Endodermal cell (in vitro differentiated cells): Measurements from ENCODE around the gene PLPPR1. TPM values are rescaled to one million over a fixed set of nuclear protein-coding genes. Genes with fewer than 3 reads are reported as not detected.

Experiments
- DNase-seq: peaks from one replicate; pipeline ENCODE4 v3.0.0-alpha.2; 2017
- H3K27ac ChIP-seq: 2 replicates; pipeline ENCODE4 v1.5.1; 2013; ENCODE audit warnings: mild to moderate bottlenecking, low read depth, low read length, moderate library complexity
- H3K27me3 ChIP-seq: 2 replicates; pipeline ENCODE4 v1.6.1; 2013; ENCODE audit warnings: mild to moderate bottlenecking, low read length, moderate library complexity; ENCODE audit not compliant: insufficient read depth, control insufficient read depth, poor library complexity, severe bottlenecking
- H3K36me3 ChIP-seq: 2 replicates; pipeline ENCODE4 v1.7.0; 2013; ENCODE audit warnings: mild to moderate bottlenecking, low read length, moderate library complexity; ENCODE audit not compliant: control insufficient read depth, insufficient read depth
- H3K4me1 ChIP-seq: one replicate; pipeline ENCODE4 v1.7.0; 2013; ENCODE audit warnings: low read length; ENCODE audit not compliant: control insufficient read depth, insufficient read depth
- H3K4me3 ChIP-seq: 2 replicates; pipeline ENCODE4 v1.5.1; 2013; ENCODE audit warnings: mild to moderate bottlenecking, low read length, moderate library complexity
- H3K9ac ChIP-seq: 2 replicates; pipeline ENCODE4 v1.6.1; 2013; ENCODE audit warnings: mild to moderate bottlenecking, low read length, moderate library complexity; ENCODE audit not compliant: poor library complexity, severe bottlenecking; ENCODE audit errors: extremely low read depth
- H3K9me3 ChIP-seq: 2 replicates; pipeline ENCODE4 v1.6.1; 2013; ENCODE audit warnings: mild to moderate bottlenecking, low read length, moderate library complexity; ENCODE audit not compliant: control insufficient read depth
- H3K27ac Mint-ChIP-seq: 2 replicates; pipeline ENCODE4 v1.8.0; 2020; ENCODE audit warnings: mixed read lengths
- H3K27me3 Mint-ChIP-seq: 2 replicates; pipeline ENCODE4 v1.8.0; 2021; ENCODE audit warnings: mild to moderate bottlenecking, mixed read lengths; ENCODE audit not compliant: insufficient read depth
- H3K36me3 Mint-ChIP-seq: 2 replicates; pipeline ENCODE4 v1.8.0; 2020; ENCODE audit warnings: low read depth, mixed read lengths
- H3K4me1 Mint-ChIP-seq: 2 replicates; pipeline ENCODE4 v1.8.0; 2020; ENCODE audit warnings: mixed read lengths
- H3K4me3 Mint-ChIP-seq: 2 replicates; pipeline ENCODE4 v1.8.0; 2020; ENCODE audit warnings: mild to moderate bottlenecking, moderate library complexity, mixed read lengths
- H3K9me3 Mint-ChIP-seq: 2 replicates; pipeline ENCODE4 v1.8.0; 2020; ENCODE audit warnings: mild to moderate bottlenecking, mixed read lengths
- CTCF ChIP-seq: fragments of 200-600 bp; sonication (generic); conservative IDR thresholded peaks from 2 replicates; pipeline ENCODE4 v1.5.0; 2021; ENCODE audit warnings: antibody characterized with exemption, mild to moderate bottlenecking
- WGBS, 2 experiments: methylation state at CpG; one replicate each; pipeline versions ENCODE4 v1.1.5 to v1.1.7; 2013; ENCODE audit warnings: missing lambda C conversion rate in 2 of 2, mixed read lengths in 1 of 2; ENCODE audit not compliant: insufficient coverage in 1 of 2, insufficient read length in 1 of 2; 5-methylcytosine and 5-hydroxymethylcytosine counted together
- total RNA-seq, 2 donors: library from RNA; stranded (reverse); fragmentation: NEBNext Ultra II Directional in 1 of 2; extraction: Animal tissue kit (Norgen Biotek cat#: 25700) in 1 of 2; gene quantifications; 2 replicates in 1 of 2; 3 replicates in 1 of 2; pipeline ENCODE4 v1.2.1, GENCODE V29; 2021

The PLPPR1 gene
- total RNA-seq, 2 donors from 2014 or later, result 1.5 to 4.6 TPM

GRCh38 chr9:101140764-101141163 lies 112.2 kb downstream of the PLPPR1 start:
- no peak overlapping the region for H3K4me3 Mint-ChIP-seq
- no peak for DNase-seq
- no peaks in the 10 kb centered on the region for H3K36me3 Mint-ChIP-seq
- H3K27ac Mint-ChIP-seq, result no peak overlapping the region
- peaks cover 48% of the 10 kb centered on the region for H3K27me3 Mint-ChIP-seq
- TF ChIP-seq CTCF, result no peak
- no peak overlapping the region for H3K27ac ChIP-seq
- 71 to 94% methylated on average over 2 to 4 of the region's 4 CpGs for WGBS, 2 experiments
- H3K9me3 ChIP-seq, result peaks cover 8% of the 10 kb centered on the region
- no peak overlapping the region for H3K4me3 ChIP-seq
- H3K9me3 Mint-ChIP-seq, result peaks cover 8% of the 10 kb centered on the region
- no peaks in the 10 kb centered on the region for H3K4me1 ChIP-seq
- peaks cover 40% of the 10 kb centered on the region for H3K4me1 Mint-ChIP-seq
- H3K9ac ChIP-seq, result no peak overlapping the region
- H3K36me3 ChIP-seq, result no peaks in the 10 kb centered on the region
- peaks cover 82% of the 10 kb centered on the region for H3K27me3 ChIP-seq

- peaks cover 9% of the 10 kb centered on the region for H3K36me3 Mint-ChIP-seq
Observed at GRCh38 chr9:101146508-101146907, 118.0 kb downstream of the PLPPR1 start.

GRCh38 chr9:101148344-101148743 lies 119.8 kb downstream of the PLPPR1 start:
- H3K9me3 ChIP-seq, result peaks cover 10% of the 10 kb centered on the region
- H3K27ac ChIP-seq, result no peak overlapping the region
- peaks cover 12% of the 10 kb centered on the region for H3K36me3 Mint-ChIP-seq
- H3K36me3 ChIP-seq, result no peaks in the 10 kb centered on the region
- H3K27me3 ChIP-seq, result peaks cover 19% of the 10 kb centered on the region
- peaks cover 35% of the 10 kb centered on the region for H3K9me3 Mint-ChIP-seq
- H3K9ac ChIP-seq, result no peak overlapping the region
- DNase-seq, result no peak
- no peak overlapping the region for H3K4me3 Mint-ChIP-seq
- H3K4me1 ChIP-seq, result no peaks in the 10 kb centered on the region
- no peak for TF ChIP-seq CTCF
- peaks cover 6% of the 10 kb centered on the region for H3K27me3 Mint-ChIP-seq
- H3K27ac Mint-ChIP-seq, result no peak overlapping the region
- peaks cover 24% of the 10 kb centered on the region for H3K4me1 Mint-ChIP-seq
- H3K4me3 ChIP-seq, result no peak overlapping the region

More at GRCh38 chr9:101146508-101146907, 118.0 kb downstream of the PLPPR1 start:
- Histone ChIP-seq H3K36me3 (no peaks in the 10 kb centered on the region), H3K27ac (no peak overlapping the region), H3K9me3 (peaks cover 18% of the 10 kb centered on the region), H3K9ac (no peak overlapping the region), H3K27me3 (peaks cover 36% of the 10 kb centered on the region), H3K4me1 (no peaks in the 10 kb centered on the region), H3K4me3 (no peak overlapping the region)
- H3K9me3 Mint-ChIP-seq, result peaks cover 28% of the 10 kb centered on the region
- no peak for DNase-seq
- peaks cover 38% of the 10 kb centered on the region for H3K4me1 Mint-ChIP-seq
- 81 to 87% methylated on average over 3 to 4 of the region's 4 CpGs for WGBS, 2 experiments
- no peak for TF ChIP-seq CTCF
- no peak overlapping the region for H3K27ac Mint-ChIP-seq
- H3K4me3 Mint-ChIP-seq, result no peak overlapping the region
- peaks cover 20% of the 10 kb centered on the region for H3K27me3 Mint-ChIP-seq
